ENCODE measurements around the gene EBF3. TPM values are rescaled to one million over a fixed set of nuclear protein-coding genes. Genes with fewer than 3 reads are reported as not detected.

The EBF3 gene
- polyA plus RNA-seq, 3 donors, result 1.6 to 2.0 (median 1.9) TPM

DNA sequence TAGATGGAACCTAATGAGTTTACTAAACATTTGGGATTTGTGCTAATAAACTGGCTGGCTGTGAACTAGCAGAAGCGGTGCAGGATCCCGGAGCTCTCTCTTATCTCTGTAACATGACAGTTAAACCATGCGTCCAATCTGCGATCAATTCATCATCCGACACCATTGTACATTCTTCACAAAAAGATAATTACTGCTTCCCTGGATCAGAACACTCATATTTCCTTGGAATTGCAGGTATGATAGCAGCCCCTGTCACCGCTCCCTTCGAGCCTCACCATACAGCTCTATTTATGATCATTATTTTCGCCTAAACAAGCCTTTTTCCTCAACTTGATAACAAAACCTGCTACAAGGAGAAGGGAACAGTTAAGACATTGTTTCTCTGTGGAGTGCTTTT, 18.5 kb downstream of the EBF3 start:
- no peak for DNase-seq

DNA sequence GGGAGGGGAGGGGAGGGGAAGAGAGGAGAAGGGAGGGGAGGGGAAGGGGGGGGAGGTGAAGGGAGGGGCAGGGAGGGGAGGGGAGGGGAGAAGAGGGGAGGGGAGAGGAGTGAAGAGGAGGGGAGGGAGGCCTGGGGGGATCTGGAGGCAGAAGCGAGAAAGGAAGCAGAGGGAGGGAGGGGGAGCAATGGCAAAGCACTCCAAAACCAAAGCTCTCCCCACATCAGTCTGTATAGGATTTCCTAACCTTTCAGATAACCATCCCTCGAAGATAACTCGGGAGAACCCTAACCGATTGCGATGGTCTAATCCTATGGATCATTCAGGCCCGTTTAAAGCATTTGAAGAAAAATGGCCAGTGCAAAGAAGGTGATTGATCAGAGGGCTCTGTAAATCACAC, 19.0 kb downstream of the EBF3 start:
- no peak for DNase-seq

DNA sequence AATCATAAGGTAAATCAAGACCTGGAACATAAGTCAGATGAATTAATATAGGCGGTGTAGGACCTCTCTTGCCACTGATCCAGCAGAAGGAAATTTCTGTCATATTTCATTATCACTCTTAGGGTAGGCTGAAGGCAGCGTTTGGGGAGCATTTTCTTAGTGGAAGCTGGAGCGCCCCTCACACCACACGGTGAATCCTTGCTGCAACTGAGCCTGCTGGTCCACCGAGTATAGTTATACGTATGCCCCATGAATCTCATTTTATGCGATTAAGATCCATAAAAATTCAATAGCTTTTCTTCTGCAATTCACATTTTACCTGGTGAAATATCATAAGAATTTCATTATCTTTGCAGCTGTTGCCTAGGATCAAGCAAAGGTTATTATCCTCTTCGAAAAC, 19.6 kb downstream of the EBF3 start:
- no peak for DNase-seq

DNA sequence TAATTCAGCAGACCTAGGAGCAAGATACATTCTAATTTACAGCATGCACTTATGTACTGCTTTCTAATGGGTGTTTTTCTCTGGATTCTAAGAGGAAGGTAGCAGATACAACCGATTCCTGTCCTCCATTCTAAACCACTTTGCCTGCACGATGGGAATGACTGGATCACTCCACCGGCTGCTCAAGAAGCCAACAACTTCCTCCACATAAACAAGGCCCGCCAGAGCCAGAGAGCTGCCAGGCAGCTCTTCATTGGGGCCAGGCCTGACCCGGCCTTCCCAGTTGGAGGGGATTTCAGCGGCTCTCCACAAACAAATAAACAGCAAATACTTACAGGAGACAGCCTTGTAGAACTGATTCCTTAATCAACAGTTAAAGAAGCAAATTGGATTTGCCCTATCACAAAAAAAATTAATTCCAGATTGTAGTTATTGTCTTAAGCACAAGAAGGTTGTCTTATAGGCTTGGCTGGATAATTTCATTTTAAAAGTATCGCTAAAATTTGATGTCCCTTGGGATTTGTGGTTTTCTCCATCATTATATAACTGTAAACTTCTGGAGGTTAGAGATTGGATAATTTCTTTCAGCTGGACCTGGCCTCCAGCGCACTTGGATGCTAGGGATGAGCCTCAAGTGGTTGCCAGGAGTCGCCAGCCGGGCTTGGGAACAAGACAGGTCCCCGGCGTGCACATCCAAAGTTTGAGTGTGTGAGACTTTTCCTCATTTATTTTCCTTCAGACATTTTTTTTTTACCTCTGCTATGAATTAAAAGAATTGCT, 20.9 kb downstream of the EBF3 start:
- DNase-seq, result no peak

DNA sequence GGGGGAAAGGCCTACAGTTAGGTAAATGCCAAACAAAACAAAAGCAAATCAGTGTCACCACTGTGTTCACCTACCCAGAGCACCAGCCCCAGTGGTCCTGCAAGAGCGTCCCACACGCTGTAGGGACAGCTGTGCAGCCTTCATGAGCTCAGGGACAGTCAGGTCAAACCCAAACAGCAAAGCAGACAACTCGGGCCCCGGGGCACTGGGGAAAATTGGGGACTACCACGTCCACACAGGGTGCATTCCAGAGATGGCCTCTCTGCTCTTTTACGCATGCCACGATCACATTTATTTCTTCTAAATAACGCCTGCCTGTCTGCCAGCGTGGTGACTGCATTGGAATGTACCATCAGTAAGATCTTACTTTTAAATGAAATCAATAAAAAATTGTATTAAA, 21.7 kb downstream of the EBF3 start:
- DNase-seq, result no peak

GRCh38 chr10:129942019-129942277, 22.1 kb downstream of the EBF3 start:
- no peak for DNase-seq

GRCh38 chr10:129941199-129942018, 22.7 kb downstream of the EBF3 start:
- DNase-seq, result no peak

DNA sequence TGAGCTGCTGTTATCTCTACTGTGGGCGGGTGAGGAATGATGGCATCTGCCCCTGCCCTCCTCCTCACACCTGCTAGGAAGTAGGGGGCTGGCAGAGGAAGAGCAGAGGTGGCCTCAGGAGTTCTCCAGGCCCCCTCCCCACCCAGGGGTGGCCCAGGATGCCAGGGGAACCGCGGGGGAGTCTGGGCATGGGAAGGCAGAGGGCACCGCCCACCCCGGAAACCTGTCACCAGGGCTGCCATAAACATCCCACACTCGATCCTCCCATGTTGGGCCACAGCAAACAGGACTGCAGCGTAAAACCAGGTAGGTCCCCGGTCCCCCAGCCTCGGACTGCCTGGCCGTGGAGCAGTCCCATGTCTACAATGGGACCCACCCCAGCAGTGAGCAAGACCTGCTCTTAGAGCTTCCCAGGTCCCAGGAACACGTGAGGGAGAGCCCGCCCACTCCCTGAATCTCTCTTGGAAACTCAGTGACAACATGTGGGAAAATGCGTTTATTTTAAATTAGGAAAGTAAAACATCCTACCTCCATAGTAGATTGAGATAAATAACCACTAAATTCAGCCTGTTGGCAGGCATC, 23.4 kb downstream of the EBF3 start:
- DNase-seq, result no peak

GRCh38 chr10:129939416-129940275, 24.4 kb downstream of the EBF3 start:
- DNase-seq, result no peak

DNA sequence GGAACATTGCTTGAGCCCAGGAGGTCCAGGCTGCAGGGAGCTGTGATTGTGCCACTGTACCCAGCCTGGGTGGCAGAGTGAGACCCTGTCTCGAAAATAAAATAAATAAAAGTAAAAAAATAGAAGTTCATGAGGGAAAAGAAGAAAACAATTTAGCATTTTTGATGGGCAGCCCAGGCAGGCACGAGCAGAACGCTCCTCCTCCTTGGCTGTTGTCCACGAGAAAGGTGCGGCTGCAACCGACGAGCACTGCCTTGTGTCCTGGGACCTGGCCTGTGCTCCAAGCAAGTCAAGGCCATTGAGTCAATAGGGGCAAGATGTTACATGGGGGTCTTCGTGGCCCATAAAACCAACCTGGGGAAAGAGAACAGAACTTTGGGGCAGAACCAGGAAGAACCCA, 25.6 kb downstream of the EBF3 start:
- DNase-seq, result no peak

DNA sequence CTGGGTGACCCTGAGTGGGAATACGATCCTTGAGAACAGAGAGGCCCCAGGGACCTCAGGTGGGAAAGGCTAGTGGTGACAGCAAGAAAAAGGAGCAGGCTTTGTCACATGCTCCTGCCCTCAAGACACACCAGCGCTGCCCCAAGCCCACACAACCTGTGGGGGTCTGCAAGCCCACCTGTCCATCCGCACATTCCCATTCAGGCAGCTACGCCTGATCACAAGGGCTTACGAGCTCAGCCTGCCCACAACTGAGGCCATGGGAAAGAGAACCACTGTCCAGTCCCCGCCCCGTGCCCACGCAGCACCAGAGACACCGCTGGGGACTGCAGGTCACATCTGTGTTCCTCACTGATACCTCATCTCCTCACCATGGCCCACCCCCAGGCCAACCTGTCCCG, 26.7 kb downstream of the EBF3 start:
- no peak for DNase-seq

GRCh38 chr10:129936923-129937300, 27.2 kb downstream of the EBF3 start:
- DNase-seq, result no peak

GRCh38 chr10:129936266-129936922, 27.7 kb downstream of the EBF3 start:
- DNase-seq, result no peak

DNA sequence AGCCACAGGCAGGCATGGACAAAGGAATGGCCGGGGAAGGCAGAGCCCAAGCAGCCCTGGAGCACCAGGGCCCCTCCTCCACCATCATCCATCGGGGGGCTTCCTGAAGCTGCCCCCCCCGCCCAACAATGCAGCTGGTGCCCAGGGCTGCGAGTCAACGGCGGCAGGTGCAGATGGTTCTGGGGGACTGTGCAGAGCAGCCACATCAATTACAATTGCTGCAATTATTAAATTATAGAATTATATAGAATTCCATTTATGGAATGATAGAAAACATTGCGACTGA, 28.3 kb downstream of the EBF3 start:
- DNase-seq, result no peak

GRCh38 chr10:129935102-129935866, 28.8 kb downstream of the EBF3 start:
- no peak for DNase-seq

DNA sequence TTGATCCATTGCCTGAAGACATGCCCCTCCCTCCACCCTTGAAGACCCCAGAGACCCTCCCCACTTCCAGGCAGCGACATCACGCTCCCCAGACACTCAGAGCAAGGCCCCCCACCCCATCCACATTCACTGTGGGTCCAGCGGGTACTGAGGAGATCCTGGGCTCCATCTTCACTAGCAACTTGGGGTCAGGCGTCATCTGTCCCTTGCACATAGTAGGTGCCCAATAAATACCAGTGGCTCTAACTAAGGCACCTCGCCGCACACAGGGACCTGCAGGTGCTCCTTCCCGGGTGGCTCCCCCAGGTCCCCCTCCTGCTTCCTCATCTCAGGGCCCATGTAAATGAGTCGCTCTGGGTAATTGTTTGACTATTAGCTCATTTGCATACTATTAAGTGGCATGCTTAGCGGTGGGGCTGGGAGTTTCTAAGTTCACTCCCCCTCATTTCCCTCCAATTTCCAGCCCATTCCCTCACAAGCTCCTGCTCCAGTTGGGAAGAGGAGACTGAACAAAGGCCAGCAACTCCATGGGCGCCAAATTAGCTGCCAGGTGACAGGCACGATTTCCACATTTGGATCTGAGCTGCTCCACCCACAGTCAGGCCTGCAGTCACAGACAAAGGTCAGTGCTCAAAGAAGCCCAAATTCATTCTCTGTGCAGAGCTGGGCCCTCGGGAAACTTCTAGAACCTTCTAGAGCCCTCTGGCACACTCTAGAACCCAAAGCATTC, 29.7 kb downstream of the EBF3 start:
- no peak for DNase-seq

DNA sequence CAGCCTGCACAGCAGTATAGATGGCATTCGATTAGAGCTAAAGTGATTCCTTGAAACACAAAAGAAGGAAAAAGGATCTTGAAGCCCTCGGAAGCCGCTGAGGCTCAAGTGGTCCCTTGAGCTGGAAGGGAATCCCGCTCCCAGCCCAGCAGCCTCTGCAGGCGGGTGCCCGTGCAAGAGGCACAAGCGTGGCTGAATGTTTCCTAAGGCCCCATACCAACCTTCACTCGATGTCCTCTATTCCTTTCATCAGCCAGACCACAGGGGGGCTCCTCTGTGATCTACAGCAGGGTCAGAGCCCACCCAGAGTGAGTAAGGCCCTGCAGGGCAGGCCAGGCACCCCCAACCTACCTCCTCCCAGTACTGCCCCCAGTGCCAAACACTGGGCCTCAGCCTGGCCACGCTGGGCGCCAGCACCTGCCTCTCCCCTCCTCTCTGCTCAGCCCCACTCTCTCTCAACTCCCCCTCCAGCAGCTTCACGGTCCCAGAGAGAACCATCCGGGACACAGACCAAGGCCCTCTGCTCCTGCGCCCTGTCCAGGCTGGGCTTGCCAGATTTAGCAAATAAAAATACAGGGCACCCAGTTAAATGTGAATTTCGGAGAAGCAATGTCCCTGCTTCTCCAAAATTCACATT, 30.5 kb downstream of the EBF3 start:
- no peak for DNase-seq

- DNase-seq, result no peak
These were observed 31.2 kb downstream of the EBF3 start for GRCh38 chr10:129932751-129933433.

- DNase-seq, result no peak
These were observed 31.9 kb downstream of the EBF3 start for GRCh38 chr10:129932182-129932581.

Data from renal pelvis (tissue), 4 donors.